DOHH2 (cell line): ENCODE measurements around the gene LRG1.

Source experiments
- EZH2phosphoT487 ChIP-seq: fragments of 200-600 bp; sonication (generic); IDR thresholded peaks from 2 replicates; pipeline ENCODE4 v1.6.1; 2017; ENCODE audit warnings: borderline replicate concordance, mild to moderate bottlenecking, antibody characterized with exemption, low read length, moderate library complexity, mixed read lengths
- TF ChIP-seq, protein P1 (sequence below): fragments of 200-600 bp; sonication (generic); IDR thresholded peaks from one replicate; pipeline ENCODE4 v1.5.1; 2014; ENCODE audit warnings: antibody characterized with exemption, mild to moderate bottlenecking, low read depth, low read length; ENCODE audit not compliant: poor library complexity, severe bottlenecking

DNA sequence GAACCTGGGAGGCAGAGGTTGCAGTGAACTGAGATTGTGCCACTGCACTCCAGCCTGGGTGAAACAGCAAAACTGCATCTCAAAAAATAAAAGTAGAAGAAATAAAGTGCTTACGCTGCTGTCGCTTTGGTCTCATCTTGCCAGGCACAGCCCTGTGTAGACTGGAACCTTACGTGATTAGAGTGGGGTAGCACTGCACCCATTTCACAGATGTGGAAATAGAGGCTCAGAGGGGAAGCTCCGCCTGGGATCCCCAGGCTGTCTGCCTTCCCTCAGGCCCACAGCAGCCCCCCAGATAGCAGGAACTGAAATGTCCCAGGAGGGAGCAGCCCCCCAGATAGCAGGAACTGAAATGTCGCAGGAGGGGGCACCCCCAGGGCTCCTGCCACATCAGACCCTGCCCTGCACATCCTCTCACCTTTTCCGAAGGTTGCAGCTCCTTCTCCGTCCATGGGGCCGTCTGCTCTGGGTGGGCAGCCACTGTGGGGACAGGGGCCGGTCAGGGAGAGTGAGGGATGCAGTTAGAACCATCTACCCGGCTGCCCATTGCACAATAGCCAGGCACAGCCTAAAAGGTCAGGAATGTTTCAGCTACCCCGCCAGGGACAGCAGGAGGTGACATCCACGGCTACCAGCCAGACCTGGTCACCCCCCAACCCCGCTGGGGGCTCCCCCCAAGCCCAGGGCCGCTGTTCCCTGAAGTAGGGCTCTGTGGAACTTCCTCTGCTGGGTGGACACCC is 23.5 kb downstream of the LRG1 start:
- TF ChIP-seq, protein P1, sequence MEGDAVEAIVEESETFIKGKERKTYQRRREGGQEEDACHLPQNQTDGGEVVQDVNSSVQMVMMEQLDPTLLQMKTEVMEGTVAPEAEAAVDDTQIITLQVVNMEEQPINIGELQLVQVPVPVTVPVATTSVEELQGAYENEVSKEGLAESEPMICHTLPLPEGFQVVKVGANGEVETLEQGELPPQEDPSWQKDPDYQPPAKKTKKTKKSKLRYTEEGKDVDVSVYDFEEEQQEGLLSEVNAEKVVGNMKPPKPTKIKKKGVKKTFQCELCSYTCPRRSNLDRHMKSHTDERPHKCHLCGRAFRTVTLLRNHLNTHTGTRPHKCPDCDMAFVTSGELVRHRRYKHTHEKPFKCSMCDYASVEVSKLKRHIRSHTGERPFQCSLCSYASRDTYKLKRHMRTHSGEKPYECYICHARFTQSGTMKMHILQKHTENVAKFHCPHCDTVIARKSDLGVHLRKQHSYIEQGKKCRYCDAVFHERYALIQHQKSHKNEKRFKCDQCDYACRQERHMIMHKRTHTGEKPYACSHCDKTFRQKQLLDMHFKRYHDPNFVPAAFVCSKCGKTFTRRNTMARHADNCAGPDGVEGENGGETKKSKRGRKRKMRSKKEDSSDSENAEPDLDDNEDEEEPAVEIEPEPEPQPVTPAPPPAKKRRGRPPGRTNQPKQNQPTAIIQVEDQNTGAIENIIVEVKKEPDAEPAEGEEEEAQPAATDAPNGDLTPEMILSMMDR, result no peak
- no peak for TF ChIP-seq EZH2phosphoT487
